Mesendoderm (in vitro differentiated cells): Measurements from ENCODE around the gene DTNB.
"Not testable (repeated sequence)": the region's sequence is repeated elsewhere in the genome, so short reads cannot be mapped to it uniquely, and the experiment has no call there.

Source experiments
- DNase-seq: peaks from one replicate; pipeline ENCODE4 v3.0.0; 2013
- H2AK5ac ChIP-seq: 2 replicates; pipeline ENCODE4 v1.6.1; 2013; ENCODE audit warnings: low read length, inconsistent platforms
- H2BK120ac ChIP-seq: 2 replicates; pipeline ENCODE4 v1.6.1; 2013; ENCODE audit warnings: low read depth, mild to moderate bottlenecking, low read length, moderate library complexity, mixed read lengths
- H2BK15ac ChIP-seq: replicated peaks from 2 replicates; pipeline ENCODE4 v1.6.1; 2013; ENCODE audit warnings: low read depth, mild to moderate bottlenecking, moderate library complexity
- H2BK5ac ChIP-seq: 2 replicates; pipeline ENCODE4 v1.6.1; 2013; ENCODE audit warnings: low read length, inconsistent platforms
- H3K18ac ChIP-seq: 2 replicates; pipeline ENCODE4 v1.6.1; 2013; ENCODE audit warnings: mild to moderate bottlenecking, low read length, mixed read lengths
- H3K23ac ChIP-seq: one replicate; pipeline ENCODE4 v1.6.1; 2013; ENCODE audit warnings: low read length
- H3K27ac ChIP-seq: 2 replicates; pipeline ENCODE4 v1.5.1; 2013; ENCODE audit warnings: low read depth, mild to moderate bottlenecking, inconsistent platforms, low read length, moderate library complexity
- H3K27me3 ChIP-seq: 2 replicates; pipeline ENCODE4 v1.6.1; 2013; ENCODE audit warnings: low read length, control low read depth, mild to moderate bottlenecking, inconsistent platforms; ENCODE audit not compliant: insufficient read depth, poor library complexity
- H3K36me3 ChIP-seq: 2 replicates; pipeline ENCODE4 v1.6.1; 2013; ENCODE audit warnings: low read length, inconsistent platforms; ENCODE audit not compliant: control insufficient read depth, insufficient read depth
- H3K4ac ChIP-seq: one replicate; pipeline ENCODE4 v1.6.1; 2013; ENCODE audit warnings: low read depth, mild to moderate bottlenecking, low read length, moderate library complexity
- H3K4me1 ChIP-seq: 2 replicates; pipeline ENCODE4 v1.6.1; 2013; ENCODE audit warnings: low read depth, low read length, inconsistent platforms; ENCODE audit not compliant: control insufficient read depth
- H3K4me2 ChIP-seq: 2 replicates; pipeline ENCODE4 v1.6.1; 2013; ENCODE audit warnings: low read length
- H3K4me3 ChIP-seq: 2 replicates; pipeline ENCODE4 v1.5.1; 2013; ENCODE audit warnings: mild to moderate bottlenecking, low read length
- H3K56ac ChIP-seq: one replicate; pipeline ENCODE4 v1.6.1; 2013; ENCODE audit warnings: low read length
- H3K79me1 ChIP-seq: 2 replicates; pipeline ENCODE4 v1.6.1; 2013; ENCODE audit warnings: low read length, inconsistent platforms
- H3K79me2 ChIP-seq: 2 replicates; pipeline ENCODE4 v1.6.1; 2013; ENCODE audit warnings: mild to moderate bottlenecking, low read length; ENCODE audit not compliant: control insufficient read depth, insufficient read depth
- H3K9ac ChIP-seq: 2 replicates; pipeline ENCODE4 v1.6.1; 2013; ENCODE audit warnings: low read length, inconsistent platforms
- H4K5ac ChIP-seq: one replicate; pipeline ENCODE4 v1.6.1; 2013; ENCODE audit warnings: low read length
- H4K8ac ChIP-seq: one replicate; pipeline ENCODE4 v1.6.1; 2013; ENCODE audit warnings: low read depth, mild to moderate bottlenecking, control low read depth, low read length, moderate library complexity
- WGBS: extraction: QIAGEN DNeasy Blood & Tissue Kit; methylation state at CpG from one replicate; pipeline ENCODE4 v1.1.7; 2013; ENCODE audit warnings: low lambda C conversion rate, missing lambda C conversion rate; ENCODE audit not compliant: insufficient coverage; ENCODE audit errors: extremely low coverage; 5-methylcytosine and 5-hydroxymethylcytosine counted together

The DTNB gene

GRCh38 chr2:25418944-25419677 is 254.3 kb downstream of the DTNB start:
- H3K27me3 ChIP-seq = no peaks in the 10 kb centered on the region
- H3K9ac ChIP-seq = no peak overlapping the region
- no peaks in the 10 kb centered on the region for H3K4me1 ChIP-seq
- H3K79me1 ChIP-seq = no peaks in the 10 kb centered on the region
- H4K8ac ChIP-seq = no peak overlapping the region
- no peak overlapping the region for H2BK5ac ChIP-seq
- H2BK120ac ChIP-seq = no peak overlapping the region
- no peak overlapping the region for H2BK15ac ChIP-seq
- H2AK5ac ChIP-seq = no peak overlapping the region
- no peak overlapping the region for H3K4me3 ChIP-seq
- no peak overlapping the region for H4K5ac ChIP-seq
- H3K4ac ChIP-seq = no peak overlapping the region
- H3K4me2 ChIP-seq = no peak overlapping the region
- no peak overlapping the region for H3K18ac ChIP-seq
- no peak overlapping the region for H3K56ac ChIP-seq
- DNase-seq = no peak
- no CpG with 5 or more reads among the region's 13 CpGs for WGBS
- H3K36me3 ChIP-seq = no peaks in the 10 kb centered on the region
- no peak overlapping the region for H3K23ac ChIP-seq
- no peak overlapping the region for H3K27ac ChIP-seq
- no peaks in the 10 kb centered on the region for H3K79me2 ChIP-seq

GRCh38 chr2:25417715-25418369 is 255.5 kb downstream of the DTNB start:
- Histone ChIP-seq H3K79me2 (no peaks in the 10 kb centered on the region), H3K36me3 (no peaks in the 10 kb centered on the region), H3K27ac (no peak overlapping the region), H3K23ac (no peak overlapping the region), H3K4me3 (no peak overlapping the region), H4K8ac (no peak overlapping the region), H3K27me3 (no peaks in the 10 kb centered on the region), H2BK120ac (no peak overlapping the region), H3K4ac (no peak overlapping the region), H3K79me1 (no peaks in the 10 kb centered on the region), H2BK15ac (no peak overlapping the region), H3K56ac (no peak overlapping the region), H3K18ac (no peak overlapping the region), H3K4me1 (no peaks in the 10 kb centered on the region), H3K9ac (no peak overlapping the region), H2BK5ac (no peak overlapping the region), H3K4me2 (no peak overlapping the region), H4K5ac (no peak overlapping the region), H2AK5ac (no peak overlapping the region)
- DNase-seq = peak; percentile 18
- 100% methylated on average over 1 of the region's 6 CpGs for WGBS

- Histone ChIP-seq H3K23ac (no peak overlapping the region), H3K27me3 (no peaks in the 10 kb centered on the region), H3K79me2 (no peaks in the 10 kb centered on the region), H3K18ac (no peak overlapping the region), H3K4ac (no peak overlapping the region), H3K9ac (no peak overlapping the region), H2BK5ac (no peak overlapping the region), H3K56ac (no peak overlapping the region), H3K4me1 (no peaks in the 10 kb centered on the region), H3K27ac (no peak overlapping the region), H3K4me2 (no peak overlapping the region), H4K8ac (no peak overlapping the region), H3K4me3 (no peak overlapping the region), H3K36me3 (no peaks in the 10 kb centered on the region), H2BK120ac (no peak overlapping the region), H4K5ac (no peak overlapping the region), H2BK15ac (no peak overlapping the region), H2AK5ac (no peak overlapping the region), H3K79me1 (no peaks in the 10 kb centered on the region)
- no CpG with 5 or more reads among the region's 3 CpGs for WGBS
- DNase-seq = no peak
These were observed 256.7 kb downstream of the DTNB start for GRCh38 chr2:25416674-25417073.

DNA sequence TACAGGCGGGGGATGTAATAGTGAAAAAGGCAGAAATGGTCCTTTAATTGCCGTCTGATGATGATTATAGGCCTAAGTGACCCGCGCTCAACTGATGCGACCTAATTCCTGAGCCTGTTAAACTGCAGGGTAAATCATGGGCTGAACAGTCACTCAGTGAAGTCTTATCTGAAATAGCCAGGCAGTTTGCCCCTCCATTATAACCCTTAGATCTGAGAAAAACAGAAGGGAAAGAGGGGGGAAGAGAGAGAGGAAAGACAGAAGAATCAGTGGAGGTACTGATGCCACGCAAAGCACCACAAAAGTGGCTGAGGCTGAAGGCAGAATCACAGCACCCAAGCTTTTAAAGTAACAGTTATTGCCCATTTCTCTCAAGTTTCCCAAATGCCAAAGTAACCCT is 258.6 kb downstream of the DTNB start:
- Histone ChIP-seq H3K23ac (no peak overlapping the region), H3K27me3 (no peaks in the 10 kb centered on the region), H3K27ac (no peak overlapping the region), H2BK120ac (no peak overlapping the region), H2AK5ac (no peak overlapping the region), H3K4ac (no peak overlapping the region), H2BK5ac (no peak overlapping the region), H3K56ac (no peak overlapping the region), H3K36me3 (no peaks in the 10 kb centered on the region), H3K79me2 (no peaks in the 10 kb centered on the region), H2BK15ac (no peak overlapping the region), H3K4me3 (no peak overlapping the region), H3K4me2 (no peak overlapping the region), H3K4me1 (no peaks in the 10 kb centered on the region), H3K79me1 (no peaks in the 10 kb centered on the region), H4K8ac (no peak overlapping the region), H3K18ac (no peak overlapping the region), H4K5ac (no peak overlapping the region), H3K9ac (no peak overlapping the region)
- WGBS = no CpG with 5 or more reads among the region's 6 CpGs
- DNase-seq = no peak

GRCh38 chr2:25413409-25413808 is 260.0 kb downstream of the DTNB start:
- H3K18ac ChIP-seq, H4K5ac ChIP-seq, H2BK5ac ChIP-seq, H2BK120ac ChIP-seq, H3K27me3 ChIP-seq, H2AK5ac ChIP-seq, H3K36me3 ChIP-seq, H4K8ac ChIP-seq, H3K4me1 ChIP-seq, H3K4ac ChIP-seq, H3K23ac ChIP-seq, H3K9ac ChIP-seq, H2BK15ac ChIP-seq, H3K56ac ChIP-seq, DNase-seq, H3K27ac ChIP-seq, H3K4me2 ChIP-seq, H3K79me1 ChIP-seq, H3K4me3 ChIP-seq, H3K79me2 ChIP-seq: not testable (repeated sequence)
- WGBS = no CpG with 5 or more reads among the region's 7 CpGs
